ENCODE measurements around the gene TCEA3. TPM values are rescaled to one million over a fixed set of nuclear protein-coding genes. Genes with fewer than 3 reads are reported as not detected.

Gene TCEA3
- total RNA-seq, 1 experiment from 2014 or later = 0.37 TPM

DNA sequence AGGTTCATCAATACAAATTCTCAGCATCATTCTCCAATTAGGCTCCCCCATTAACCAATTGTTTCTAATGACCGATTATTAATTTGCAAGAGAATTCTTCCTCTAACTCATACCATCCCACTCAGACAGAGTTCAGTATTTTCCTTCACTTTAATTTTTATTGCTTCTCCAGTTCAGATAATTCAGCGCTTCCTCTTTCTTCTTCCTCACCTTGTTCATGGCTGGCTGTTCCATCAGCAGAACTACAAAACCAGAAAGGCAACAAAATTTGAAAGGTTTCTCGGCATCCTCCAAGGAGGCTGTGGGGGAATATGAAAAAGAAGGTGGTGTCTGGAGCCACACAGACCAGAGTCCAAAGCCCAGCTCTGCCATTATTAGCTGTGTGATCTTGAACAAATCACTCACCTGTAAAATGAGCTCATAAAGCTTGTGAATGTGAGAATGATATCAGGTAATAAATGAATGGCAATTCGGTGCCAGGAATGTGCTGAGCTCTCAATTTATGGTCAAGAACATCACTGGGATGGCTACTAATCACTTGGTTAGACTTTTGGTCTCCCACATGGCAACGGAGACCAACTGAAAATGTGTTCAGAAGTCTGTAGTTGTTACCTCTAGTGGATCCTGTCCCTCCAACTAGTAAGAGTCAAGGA is 43.2 kb downstream of the TCEA3 start:
- Mint-ChIP-seq H3K9me3 (no peaks in the 10 kb centered on the region), H3K4me3 (no peak overlapping the region), H3K27ac (no peak overlapping the region), H3K4me1 (no peaks in the 10 kb centered on the region), H3K27me3 (ENCODE audit: low read depth) (no peaks in the 10 kb centered on the region; the same call in 1 of the 2 replicates), H3K36me3 (no peaks in the 10 kb centered on the region)
- ChIA-PET CTCF (interaction anchor here (1.2 kb wide), 1 partner anchor 23 kb away, joined by 5 read pairs; no protein-coding TSS in a partner anchor), POLR2A (no interaction called here)
- no peak for DNase-seq (ENCODE audit: low spot score)
- no peak for ATAC-seq
- TF ChIP-seq ZSCAN18 (CRISPR knock-in tag; IDR thresholded peaks at IDR 0.05) (no peak), TCF7 (CRISPR knock-in tag; IDR thresholded peaks at IDR 0.05; ENCODE audit: low read depth) (no peak), USF2 (CRISPR knock-in tag; IDR thresholded peaks at IDR 0.05) (no peak), CBFB (CRISPR knock-in tag; IDR thresholded peaks at IDR 0.05; ENCODE audit: low read depth) (no peak), RELA (CRISPR knock-in tag; IDR thresholded peaks at IDR 0.05; ENCODE audit: borderline replicate concordance) (no peak), ZNF317 (CRISPR knock-in tag; IDR thresholded peaks at IDR 0.05; ENCODE audit: borderline replicate concordance, low read depth) (no peak), NFE2L1 (CRISPR knock-in tag; IDR thresholded peaks at IDR 0.05) (no peak), ZNF138 (CRISPR knock-in tag; conservative IDR thresholded peaks at IDR 0.05) (no peak), ERG (CRISPR knock-in tag; IDR thresholded peaks at IDR 0.05) (no peak), JUN (CRISPR knock-in tag; IDR thresholded peaks at IDR 0.05) (no peak), TP53 (CRISPR knock-in tag; IDR thresholded peaks at IDR 0.05) (no peak), ELF4 (CRISPR knock-in tag; IDR thresholded peaks at IDR 0.05; ENCODE audit: low read depth) (no peak), ZNF396 (CRISPR knock-in tag; IDR thresholded peaks at IDR 0.05; ENCODE audit: borderline replicate concordance) (no peak), CREM (CRISPR knock-in tag; IDR thresholded peaks at IDR 0.05) (no peak)
- TF ChIP-seq, protein P1, sequence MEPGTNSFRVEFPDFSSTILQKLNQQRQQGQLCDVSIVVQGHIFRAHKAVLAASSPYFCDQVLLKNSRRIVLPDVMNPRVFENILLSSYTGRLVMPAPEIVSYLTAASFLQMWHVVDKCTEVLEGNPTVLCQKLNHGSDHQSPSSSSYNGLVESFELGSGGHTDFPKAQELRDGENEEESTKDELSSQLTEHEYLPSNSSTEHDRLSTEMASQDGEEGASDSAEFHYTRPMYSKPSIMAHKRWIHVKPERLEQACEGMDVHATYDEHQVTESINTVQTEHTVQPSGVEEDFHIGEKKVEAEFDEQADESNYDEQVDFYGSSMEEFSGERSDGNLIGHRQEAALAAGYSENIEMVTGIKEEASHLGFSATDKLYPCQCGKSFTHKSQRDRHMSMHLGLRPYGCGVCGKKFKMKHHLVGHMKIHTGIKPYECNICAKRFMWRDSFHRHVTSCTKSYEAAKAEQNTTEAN (CRISPR knock-in tag; IDR thresholded peaks at IDR 0.05) = no peak
- TF ChIP-seq, protein P2, sequence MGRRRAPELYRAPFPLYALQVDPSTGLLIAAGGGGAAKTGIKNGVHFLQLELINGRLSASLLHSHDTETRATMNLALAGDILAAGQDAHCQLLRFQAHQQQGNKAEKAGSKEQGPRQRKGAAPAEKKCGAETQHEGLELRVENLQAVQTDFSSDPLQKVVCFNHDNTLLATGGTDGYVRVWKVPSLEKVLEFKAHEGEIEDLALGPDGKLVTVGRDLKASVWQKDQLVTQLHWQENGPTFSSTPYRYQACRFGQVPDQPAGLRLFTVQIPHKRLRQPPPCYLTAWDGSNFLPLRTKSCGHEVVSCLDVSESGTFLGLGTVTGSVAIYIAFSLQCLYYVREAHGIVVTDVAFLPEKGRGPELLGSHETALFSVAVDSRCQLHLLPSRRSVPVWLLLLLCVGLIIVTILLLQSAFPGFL (CRISPR knock-in tag; IDR thresholded peaks at IDR 0.05; ENCODE audit: borderline replicate concordance) = no peak

- DNase-seq (ENCODE audit: low spot score) (no peak), ATAC-seq (no peak)
- Mint-ChIP-seq H3K9me3 (no peaks in the 10 kb centered on the region), H3K4me3 (no peak overlapping the region), H3K4me1 (no peaks in the 10 kb centered on the region), H3K27ac (no peak overlapping the region), H3K36me3 (no peaks in the 10 kb centered on the region), H3K27me3 (ENCODE audit: low read depth) (no peaks in the 10 kb centered on the region; the same call in 1 of the 2 replicates)
- ChIA-PET CTCF (no interaction called here), POLR2A (no interaction called here)
- TF ChIP-seq, protein P3, sequence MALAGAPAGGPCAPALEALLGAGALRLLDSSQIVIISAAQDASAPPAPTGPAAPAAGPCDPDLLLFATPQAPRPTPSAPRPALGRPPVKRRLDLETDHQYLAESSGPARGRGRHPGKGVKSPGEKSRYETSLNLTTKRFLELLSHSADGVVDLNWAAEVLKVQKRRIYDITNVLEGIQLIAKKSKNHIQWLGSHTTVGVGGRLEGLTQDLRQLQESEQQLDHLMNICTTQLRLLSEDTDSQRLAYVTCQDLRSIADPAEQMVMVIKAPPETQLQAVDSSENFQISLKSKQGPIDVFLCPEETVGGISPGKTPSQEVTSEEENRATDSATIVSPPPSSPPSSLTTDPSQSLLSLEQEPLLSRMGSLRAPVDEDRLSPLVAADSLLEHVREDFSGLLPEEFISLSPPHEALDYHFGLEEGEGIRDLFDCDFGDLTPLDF (CRISPR knock-in tag; IDR thresholded peaks at IDR 0.05) = no peak
- TF ChIP-seq NFE2L1 (CRISPR knock-in tag; IDR thresholded peaks at IDR 0.05) (no peak), TEAD1 (CRISPR knock-in tag; IDR thresholded peaks at IDR 0.05) (no peak), NFATC4 (CRISPR knock-in tag; IDR thresholded peaks at IDR 0.05) (no peak), USF1 (CRISPR knock-in tag; IDR thresholded peaks at IDR 0.05) (no peak), HMGA2 (CRISPR knock-in tag; IDR thresholded peaks at IDR 0.05) (no peak), IRF2 (CRISPR knock-in tag; IDR thresholded peaks at IDR 0.05; ENCODE audit: borderline replicate concordance, low read depth) (no peak), ELF4 (CRISPR knock-in tag; IDR thresholded peaks at IDR 0.05; ENCODE audit: low read depth) (no peak), JUN (CRISPR knock-in tag; IDR thresholded peaks at IDR 0.05) (no peak), GTF2I (CRISPR knock-in tag; conservative IDR thresholded peaks at IDR 0.05) (no peak), RORB (CRISPR knock-in tag; IDR thresholded peaks at IDR 0.05) (no peak)
Observed at GRCh38 chr1:23380719-23381118, 43.8 kb downstream of the TCEA3 start.
